Prostate gland (tissue), 2 donors: Measurements from ENCODE around the gene NCBP1.

Experiments
- POLR2A ChIP-seq: fragments of 450-650 bp; IDR thresholded peaks from one replicate; pipeline ENCODE4 v1.6.1; 2016; ENCODE audit warnings: antibody characterized with exemption, mild to moderate bottlenecking
- TF ChIP-seq, protein P1 (sequence below), 4 experiments: fragments of 200-600 bp in 2 of 4; fragments of 450-650 bp in 2 of 4; sonication (generic) in 2 of 4; IDR thresholded peaks; 1 replicate in 3 of 4; 2 replicates in 1 of 4; pipeline ENCODE4 v1.5.1; 2016 to 2019; ENCODE audit warnings: antibody characterized with exemption in 4 of 4, mild to moderate bottlenecking in 2 of 4, moderate library complexity in 2 of 4

DNA sequence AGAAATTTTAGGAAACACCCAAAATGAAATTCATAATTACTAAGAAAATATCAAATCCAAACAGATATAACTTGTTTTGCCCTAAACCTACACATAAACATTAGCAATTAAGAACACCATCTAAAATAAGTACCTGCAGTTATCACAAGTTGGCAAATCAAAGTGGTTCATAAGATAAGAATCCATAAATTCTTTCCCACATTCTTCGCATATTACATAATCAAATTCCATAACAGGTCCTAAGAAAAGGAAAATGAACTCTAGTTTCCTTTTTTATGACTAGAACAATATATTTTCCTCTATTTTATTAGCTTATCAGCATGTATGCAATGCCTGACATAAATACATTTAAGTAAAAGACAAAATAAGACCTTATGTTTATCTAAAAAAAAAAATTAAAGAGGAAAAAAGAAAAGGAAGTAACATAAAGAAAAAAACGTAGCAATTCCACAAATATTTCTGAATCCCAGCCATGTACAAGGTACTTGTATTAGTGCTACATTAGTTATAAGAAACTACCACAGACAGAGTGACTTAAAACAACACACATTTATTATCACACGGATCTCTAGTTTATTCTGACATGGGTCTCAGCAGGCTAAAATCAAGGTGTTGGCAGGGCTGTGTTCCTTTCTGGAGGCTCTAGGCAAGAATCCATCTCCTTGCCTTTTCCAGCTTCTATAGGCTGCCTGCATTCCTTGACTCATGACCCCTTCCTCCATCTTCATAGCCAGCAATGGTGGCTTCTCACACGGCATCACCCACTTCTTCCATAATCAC is 56.0 kb downstream of the NCBP1 start:
- TF ChIP-seq, protein P1, sequence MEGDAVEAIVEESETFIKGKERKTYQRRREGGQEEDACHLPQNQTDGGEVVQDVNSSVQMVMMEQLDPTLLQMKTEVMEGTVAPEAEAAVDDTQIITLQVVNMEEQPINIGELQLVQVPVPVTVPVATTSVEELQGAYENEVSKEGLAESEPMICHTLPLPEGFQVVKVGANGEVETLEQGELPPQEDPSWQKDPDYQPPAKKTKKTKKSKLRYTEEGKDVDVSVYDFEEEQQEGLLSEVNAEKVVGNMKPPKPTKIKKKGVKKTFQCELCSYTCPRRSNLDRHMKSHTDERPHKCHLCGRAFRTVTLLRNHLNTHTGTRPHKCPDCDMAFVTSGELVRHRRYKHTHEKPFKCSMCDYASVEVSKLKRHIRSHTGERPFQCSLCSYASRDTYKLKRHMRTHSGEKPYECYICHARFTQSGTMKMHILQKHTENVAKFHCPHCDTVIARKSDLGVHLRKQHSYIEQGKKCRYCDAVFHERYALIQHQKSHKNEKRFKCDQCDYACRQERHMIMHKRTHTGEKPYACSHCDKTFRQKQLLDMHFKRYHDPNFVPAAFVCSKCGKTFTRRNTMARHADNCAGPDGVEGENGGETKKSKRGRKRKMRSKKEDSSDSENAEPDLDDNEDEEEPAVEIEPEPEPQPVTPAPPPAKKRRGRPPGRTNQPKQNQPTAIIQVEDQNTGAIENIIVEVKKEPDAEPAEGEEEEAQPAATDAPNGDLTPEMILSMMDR (IDR thresholded peaks at IDR 0.05) = no peak
- no peak for TF ChIP-seq POLR2A
